SK-N-SH treated with all-trans-retinoic acid at 6 μM for 48 hours (cell line): Measurements from ENCODE around the gene CLEC16A.

Source experiments
- ATAC-seq: fragments of 200-7000 bp; cut with Tn5 transposase; 3 replicates; pipeline ENCODE4 v1.9.1; 2020; ENCODE audit warnings: mild to moderate bottlenecking, moderate library complexity
- ARNTL ChIP-seq: fragments of 450-650 bp; formaldehyde crosslinking; IDR thresholded peaks from 2 replicates; pipeline ENCODE4 v1.5.0; 2020; ENCODE audit warnings: low read depth, mild to moderate bottlenecking, moderate library complexity, borderline replicate concordance
- BACH2 ChIP-seq: fragments of 250-450 bp; sonication (Bioruptor Pico); IDR thresholded peaks from 2 replicates; pipeline ENCODE4 v1.9.0; 2021; ENCODE audit warnings: mild to moderate bottlenecking, borderline replicate concordance
- CREB5 ChIP-seq: fragments of 250-450 bp; sonication (Bioruptor Pico); IDR thresholded peaks from 2 replicates; pipeline ENCODE4 v1.5.1; 2020; ENCODE audit warnings: low read depth, mild to moderate bottlenecking, moderate library complexity
- ESRRG ChIP-seq: fragments of 250-450 bp; sonication (Bioruptor Pico); IDR thresholded peaks from 2 replicates; pipeline ENCODE4 v1.6.1; 2021; ENCODE audit warnings: mild to moderate bottlenecking
- GLIS3 ChIP-seq: fragments of 250-450 bp; sonication (Bioruptor Pico); IDR thresholded peaks from 2 replicates; pipeline ENCODE4 v1.5.0; 2020; ENCODE audit warnings: mild to moderate bottlenecking, moderate library complexity
- ISL1 ChIP-seq: fragments of 250-450 bp; sonication (Bioruptor Pico); IDR thresholded peaks from 2 replicates; pipeline ENCODE4 v2.1.2; 2022; ENCODE audit warnings: mild to moderate bottlenecking, moderate library complexity
- OSR1 ChIP-seq: fragments of 250-450 bp; sonication (Bioruptor Pico); IDR thresholded peaks from 2 replicates; pipeline ENCODE4 v1.8.0; 2022; ENCODE audit warnings: moderate library complexity, mild to moderate bottlenecking, inconsistent platforms
- PPARA ChIP-seq: fragments of 250-450 bp; sonication (Bioruptor Pico); IDR thresholded peaks from 2 replicates; pipeline ENCODE4 v1.5.0; 2020; ENCODE audit warnings: mild to moderate bottlenecking, borderline replicate concordance
- RARB ChIP-seq: fragments of 250-450 bp; sonication (Bioruptor Pico); IDR thresholded peaks from 2 replicates; pipeline ENCODE4 v1.8.0; 2021; ENCODE audit warnings: mild to moderate bottlenecking, moderate library complexity
- SNAI2 ChIP-seq: fragments of 250-450 bp; sonication (Bioruptor Pico); IDR thresholded peaks from 2 replicates; pipeline ENCODE4 v1.5.0; 2020; ENCODE audit warnings: mild to moderate bottlenecking, moderate library complexity
- TCF4 ChIP-seq: fragments of 250-450 bp; sonication (Bioruptor Pico); IDR thresholded peaks from 2 replicates; pipeline ENCODE4 v1.8.0; 2021; ENCODE audit warnings: mild to moderate bottlenecking, moderate library complexity, borderline replicate concordance
- TSHZ2 ChIP-seq: fragments of 250-450 bp; sonication (Bioruptor Pico); IDR thresholded peaks from 2 replicates; pipeline ENCODE4 v1.5.0; 2020; ENCODE audit warnings: mild to moderate bottlenecking, moderate library complexity
- ZC3H10 ChIP-seq: fragments of 250-450 bp; sonication (Bioruptor Pico); IDR thresholded peaks from 2 replicates; pipeline ENCODE4 v1.5.1; 2021; ENCODE audit warnings: mild to moderate bottlenecking, moderate library complexity
- ZFP3 ChIP-seq: fragments of 250-450 bp; sonication (Bioruptor Pico); IDR thresholded peaks from 2 replicates; pipeline ENCODE4 v1.5.0; 2020; ENCODE audit warnings: mild to moderate bottlenecking, moderate library complexity
- ZFP30 ChIP-seq: fragments of 450-650 bp; formaldehyde crosslinking; IDR thresholded peaks from 2 replicates; pipeline ENCODE4 v1.5.0; 2022; ENCODE audit warnings: mild to moderate bottlenecking, moderate library complexity
- ZNF565 ChIP-seq: fragments of 450-650 bp; formaldehyde crosslinking; conservative IDR thresholded peaks from 2 replicates; pipeline ENCODE4 v1.5.0; 2020; ENCODE audit warnings: low read depth, mild to moderate bottlenecking, moderate library complexity
- ZNF70 ChIP-seq: fragments of 450-650 bp; formaldehyde crosslinking; IDR thresholded peaks from 2 replicates; pipeline ENCODE4 v1.5.0; 2020; ENCODE audit warnings: mild to moderate bottlenecking, moderate library complexity
- TF ChIP-seq, protein P1 (sequence below): fragments of 250-450 bp; sonication (Bioruptor Pico); IDR thresholded peaks from 2 replicates; pipeline ENCODE4 v1.8.0; 2020; ENCODE audit warnings: mild to moderate bottlenecking, moderate library complexity, borderline replicate concordance

CLEC16A gene

GRCh38 chr16:11188801-11189740 is 244.7 kb downstream of the CLEC16A start:
- no peak for TF ChIP-seq GLIS3 (CRISPR knock-in tag)
- TF ChIP-seq TSHZ2 (CRISPR knock-in tag), result no peak
- TF ChIP-seq ESRRG (CRISPR knock-in tag), result no peak
- no peak for TF ChIP-seq ARNTL
- TF ChIP-seq BACH2 (CRISPR knock-in tag), result no peak
- no peak for TF ChIP-seq ZFP3
- no peak for TF ChIP-seq CREB5
- no peak for TF ChIP-seq TCF4 (CRISPR knock-in tag)
- no peak for TF ChIP-seq RARB (CRISPR knock-in tag)
- TF ChIP-seq OSR1 (CRISPR knock-in tag), result no peak
- no peak for TF ChIP-seq ZFP30 (CRISPR knock-in tag)
- no peak for TF ChIP-seq PPARA (CRISPR knock-in tag)
- no peak for TF ChIP-seq ZC3H10 (CRISPR knock-in tag)
- TF ChIP-seq, all 23 proteins: peak for 0
- ATAC-seq, result no peak

DNA sequence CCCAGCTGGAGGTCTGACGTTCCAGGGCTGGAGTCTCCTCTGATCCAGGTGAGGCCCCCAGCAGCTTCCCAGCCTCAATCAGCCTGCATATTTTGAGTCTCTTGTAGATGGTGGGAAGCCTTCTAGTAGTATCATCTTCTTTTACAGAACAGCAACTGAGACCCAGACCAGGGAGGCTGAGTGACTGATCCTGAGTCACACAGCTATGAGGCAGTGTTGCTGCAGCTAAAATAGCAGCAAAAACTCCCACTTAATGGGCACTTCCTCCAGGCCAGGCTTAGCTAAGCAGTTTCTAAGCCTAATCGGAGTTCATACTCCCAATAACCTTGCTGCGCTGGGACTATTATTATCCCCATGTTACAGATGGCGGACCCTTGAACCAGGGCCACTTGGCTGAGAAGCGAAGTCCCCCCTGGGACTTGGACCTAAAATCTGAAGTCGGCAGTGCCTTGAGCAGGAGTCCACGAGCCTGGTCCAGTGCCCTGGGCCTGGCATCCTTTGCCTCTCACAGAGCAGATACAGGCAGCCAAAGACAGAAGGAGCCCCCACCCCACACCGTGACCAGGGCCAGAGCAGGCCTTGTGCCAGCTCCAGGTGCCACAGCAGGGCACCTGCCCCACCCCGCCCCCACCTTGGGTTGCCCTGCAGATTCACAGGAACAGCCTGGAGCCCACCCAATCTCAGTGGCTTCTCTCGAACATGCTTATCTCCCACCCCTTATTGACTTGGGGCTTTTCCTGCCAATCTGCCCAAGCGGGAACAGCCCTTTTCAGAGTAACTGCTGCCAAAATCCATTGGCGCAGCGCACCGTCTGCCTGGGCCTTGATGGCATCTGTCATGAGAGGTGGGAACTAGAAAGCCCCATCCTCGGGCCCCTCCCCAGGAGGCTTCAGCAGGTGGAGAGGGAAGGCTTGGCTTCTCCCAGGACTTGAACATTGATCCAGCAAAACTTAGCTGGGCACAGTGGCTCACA is 246.5 kb downstream of the CLEC16A start:
- ATAC-seq, result peak; percentile 13; the same call in 2 of the 3 replicates
- TF ChIP-seq ZFP30 (CRISPR knock-in tag) (no peak), ZNF70 (CRISPR knock-in tag) (no peak), TSHZ2 (CRISPR knock-in tag) (no peak), ZFP3 (no peak), ZNF565 (CRISPR knock-in tag) (no peak), SNAI2 (CRISPR knock-in tag) (no peak), CREB5 (no peak), ZC3H10 (CRISPR knock-in tag) (no peak), PPARA (CRISPR knock-in tag) (no peak), ESRRG (CRISPR knock-in tag) (no peak), OSR1 (CRISPR knock-in tag) (no peak), ISL1 (no peak)
- TF ChIP-seq, protein P1, sequence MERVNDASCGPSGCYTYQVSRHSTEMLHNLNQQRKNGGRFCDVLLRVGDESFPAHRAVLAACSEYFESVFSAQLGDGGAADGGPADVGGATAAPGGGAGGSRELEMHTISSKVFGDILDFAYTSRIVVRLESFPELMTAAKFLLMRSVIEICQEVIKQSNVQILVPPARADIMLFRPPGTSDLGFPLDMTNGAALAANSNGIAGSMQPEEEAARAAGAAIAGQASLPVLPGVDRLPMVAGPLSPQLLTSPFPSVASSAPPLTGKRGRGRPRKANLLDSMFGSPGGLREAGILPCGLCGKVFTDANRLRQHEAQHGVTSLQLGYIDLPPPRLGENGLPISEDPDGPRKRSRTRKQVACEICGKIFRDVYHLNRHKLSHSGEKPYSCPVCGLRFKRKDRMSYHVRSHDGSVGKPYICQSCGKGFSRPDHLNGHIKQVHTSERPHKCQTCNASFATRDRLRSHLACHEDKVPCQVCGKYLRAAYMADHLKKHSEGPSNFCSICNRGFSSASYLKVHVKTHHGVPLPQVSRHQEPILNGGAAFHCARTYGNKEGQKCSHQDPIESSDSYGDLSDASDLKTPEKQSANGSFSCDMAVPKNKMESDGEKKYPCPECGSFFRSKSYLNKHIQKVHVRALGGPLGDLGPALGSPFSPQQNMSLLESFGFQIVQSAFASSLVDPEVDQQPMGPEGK (CRISPR knock-in tag), result no peak
